Activated naive CD4-positive, alpha-beta T cell treated with anti-CD3 and anti-CD28 coated beads, Interleukin-2, amount 10 ng/mL, durations not matched to agents 7 days and 5 days (primary cell): ENCODE results near the gene NOX1.

ENCODE experiments used
- CTCF ChIA-PET: fragments of 350-600 bp; sonication (Branson Sonifier 250); formaldehyde crosslinking; loops from one replicate; lab custom pipeline; 2021; ENCODE audit warnings: antibody characterized with exemption; lab: Charles Lee
- DNase-seq: peaks from one replicate; pipeline ENCODE4 v3.0.0-alpha.2; 2020
- H3K27ac Mint-ChIP-seq: one replicate; pipeline ENCODE4 v1.8.0; 2021; ENCODE audit warnings: mild to moderate bottlenecking, moderate library complexity, mixed read lengths
- H3K27me3 Mint-ChIP-seq: one replicate; pipeline ENCODE4 v1.8.0; 2021; ENCODE audit warnings: mild to moderate bottlenecking, mixed read lengths
- H3K36me3 Mint-ChIP-seq: one replicate; pipeline ENCODE4 v1.8.0; 2021; ENCODE audit warnings: mixed read lengths
- H3K4me1 Mint-ChIP-seq: one replicate; pipeline ENCODE4 v1.8.0; 2021; ENCODE audit warnings: mixed read lengths
- H3K4me3 Mint-ChIP-seq: one replicate; pipeline ENCODE4 v1.8.0; 2021; ENCODE audit warnings: mild to moderate bottlenecking, moderate library complexity, mixed read lengths
- H3K9me3 Mint-ChIP-seq: one replicate; pipeline ENCODE4 v1.8.0; 2021; ENCODE audit warnings: mixed read lengths

Gene NOX1

DNA sequence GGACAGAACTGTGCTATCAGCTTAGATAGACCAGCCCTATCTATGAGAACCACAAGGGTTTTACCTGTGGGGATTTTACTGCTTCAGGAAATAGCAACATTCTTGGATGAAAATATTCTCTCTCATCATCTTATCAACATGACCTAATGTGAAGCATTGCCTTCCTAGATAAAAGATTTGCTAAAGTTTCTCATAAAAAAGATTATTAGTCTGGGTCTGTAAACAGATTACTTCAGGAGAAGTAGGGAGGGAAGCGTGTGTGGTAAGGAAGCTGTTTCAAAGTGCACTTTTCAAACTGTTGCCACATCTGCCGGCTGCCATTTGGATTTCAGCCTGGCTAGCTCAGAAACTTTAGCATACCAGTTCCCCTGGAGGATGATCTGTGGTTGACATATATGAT lies at the start of gene NOX1:
TSS of gene NOX1 (minus strand) at position 35 of the 400 bp plus-strand sequence. CDS start 220 bp downstream, outside the sequence.
- DNase-seq, result no peak
- no peaks in the 10 kb centered on the region for H3K9me3 Mint-ChIP-seq
- CTCF ChIA-PET, result no interaction called here
- peaks cover 4% of the 10 kb centered on the region for H3K27me3 Mint-ChIP-seq
- H3K4me1 Mint-ChIP-seq, result no peaks in the 10 kb centered on the region
- H3K27ac Mint-ChIP-seq, result no peak within 1 kb of the TSS
- no peaks in the 10 kb centered on the region for H3K36me3 Mint-ChIP-seq
- H3K4me3 Mint-ChIP-seq, result no peak within 1 kb of the TSS

DNA sequence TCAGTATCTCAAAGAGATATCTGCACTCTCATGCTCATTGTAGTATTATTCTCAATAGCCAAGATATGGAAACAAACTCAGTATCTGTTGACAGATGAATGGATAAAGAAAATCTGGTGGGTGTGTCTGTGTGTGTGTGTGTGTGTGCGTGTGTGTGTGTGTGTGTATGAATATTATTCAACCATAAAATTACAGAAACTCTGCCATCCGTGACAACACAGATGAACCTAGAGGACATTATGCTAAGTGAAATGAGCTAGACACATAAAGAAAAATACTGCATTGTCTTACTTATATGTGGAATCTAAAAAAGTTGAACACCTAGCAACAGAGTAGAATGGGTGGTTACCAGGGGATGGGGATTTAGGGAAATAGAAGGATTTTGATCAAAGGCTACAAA lies 41.4 kb upstream of the NOX1 start:
- no peak for DNase-seq
- no peaks in the 10 kb centered on the region for H3K9me3 Mint-ChIP-seq
- peaks cover 4% of the 10 kb centered on the region for H3K27me3 Mint-ChIP-seq
- no peaks in the 10 kb centered on the region for H3K4me1 Mint-ChIP-seq
- CTCF ChIA-PET, result interaction anchor here (0.6 kb wide), 1 partner anchor 14 kb away, joined by 3 read pairs; no protein-coding TSS in a partner anchor
- H3K36me3 Mint-ChIP-seq, result no peaks in the 10 kb centered on the region
- H3K4me3 Mint-ChIP-seq, result no peak overlapping the region
- H3K27ac Mint-ChIP-seq, result no peak overlapping the region

DNA sequence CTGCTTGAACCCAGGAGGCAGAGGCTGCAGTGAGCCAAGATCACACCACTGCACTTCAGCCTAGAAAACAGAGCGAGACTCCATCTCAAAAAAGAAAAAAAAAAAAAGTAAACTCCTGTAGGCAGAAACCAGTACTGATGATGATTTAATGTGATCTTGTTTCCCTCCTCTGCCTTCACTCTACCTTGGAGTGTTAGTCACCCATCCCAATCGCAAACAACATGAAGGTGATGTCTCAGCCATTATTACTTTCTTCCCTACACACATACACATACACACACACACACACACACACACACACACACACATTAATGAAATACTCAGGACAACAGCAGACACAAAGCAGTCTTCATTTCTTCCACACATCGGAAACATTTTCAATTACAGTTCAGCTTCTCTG lies 39.0 kb upstream of the NOX1 start:
- H3K36me3 Mint-ChIP-seq, result no peaks in the 10 kb centered on the region
- DNase-seq, result no peak
- no peak overlapping the region for H3K4me3 Mint-ChIP-seq
- H3K27me3 Mint-ChIP-seq, result peaks cover 4% of the 10 kb centered on the region
- H3K27ac Mint-ChIP-seq, result no peak overlapping the region
- H3K9me3 Mint-ChIP-seq, result no peaks in the 10 kb centered on the region
- no peaks in the 10 kb centered on the region for H3K4me1 Mint-ChIP-seq
- CTCF ChIA-PET, result no interaction called here

DNA sequence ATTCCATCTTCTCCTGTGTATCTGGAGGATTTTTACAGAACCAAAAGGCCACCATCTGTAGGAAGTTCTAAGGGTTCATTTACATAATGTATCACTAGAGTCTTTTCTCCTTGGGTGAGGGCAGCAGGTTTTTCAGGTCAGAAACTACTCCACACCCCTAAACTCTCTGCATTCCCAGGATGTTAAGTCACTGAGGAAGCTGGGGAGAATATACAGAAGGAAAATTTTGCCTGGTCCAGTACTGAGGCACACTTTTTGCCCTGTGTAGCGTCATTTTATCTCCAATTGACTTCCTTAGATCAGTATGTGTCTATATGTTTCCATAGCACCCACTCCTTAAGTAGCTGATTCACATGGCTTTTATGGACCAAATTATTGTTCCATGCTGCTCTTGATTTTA lies 37.6 kb upstream of the NOX1 start:
- no peaks in the 10 kb centered on the region for H3K36me3 Mint-ChIP-seq
- H3K4me3 Mint-ChIP-seq, result no peak overlapping the region
- CTCF ChIA-PET, result no interaction called here
- no peaks in the 10 kb centered on the region for H3K27me3 Mint-ChIP-seq
- no peaks in the 10 kb centered on the region for H3K9me3 Mint-ChIP-seq
- H3K27ac Mint-ChIP-seq, result no peak overlapping the region
- no peaks in the 10 kb centered on the region for H3K4me1 Mint-ChIP-seq
- no peak for DNase-seq

DNA sequence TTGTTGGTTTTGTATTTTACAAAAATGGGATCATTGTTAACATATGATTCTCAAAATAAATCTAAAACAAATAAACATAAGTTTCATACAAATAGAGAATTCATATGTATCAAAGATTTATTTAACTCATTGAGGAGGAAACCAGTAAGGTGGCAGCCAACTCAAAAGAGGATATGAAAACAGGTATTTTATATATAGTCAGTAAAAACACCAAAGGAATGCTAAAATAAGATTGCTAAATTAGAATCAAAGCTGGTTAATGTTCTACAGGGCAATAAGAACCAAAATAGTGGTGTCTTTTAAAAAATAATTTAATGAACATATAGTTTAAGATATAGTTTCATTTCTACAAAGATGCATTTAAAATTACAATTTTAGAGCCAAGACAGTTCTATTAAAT lies 31.5 kb upstream of the NOX1 start:
- Mint-ChIP-seq H3K36me3 (no peaks in the 10 kb centered on the region), H3K4me3 (no peak overlapping the region), H3K9me3 (no peaks in the 10 kb centered on the region), H3K27me3 (no peaks in the 10 kb centered on the region), H3K27ac (no peak overlapping the region), H3K4me1 (no peaks in the 10 kb centered on the region)
- no peak for DNase-seq
- CTCF ChIA-PET, result no interaction called here

DNA sequence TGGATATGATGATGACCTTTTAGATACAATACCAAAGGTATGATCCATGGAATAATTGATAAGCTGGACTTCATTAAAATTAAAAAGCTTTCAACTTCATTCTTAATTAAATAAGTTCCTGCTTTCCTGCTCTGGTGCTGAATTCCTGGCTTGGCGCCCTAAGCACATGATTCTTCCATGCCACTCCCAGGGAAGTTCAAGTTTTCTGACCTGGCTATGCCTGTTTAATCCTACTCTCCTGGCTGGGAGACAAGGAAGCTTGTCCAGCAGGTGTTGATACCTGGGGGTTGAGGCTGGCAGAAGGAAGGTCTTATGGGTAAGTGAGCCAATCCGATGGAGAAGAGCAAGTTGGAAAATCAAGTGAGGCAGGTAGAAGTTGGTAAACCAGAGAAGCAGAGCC lies 30.3 kb upstream of the NOX1 start:
- Mint-ChIP-seq H3K36me3 (no peaks in the 10 kb centered on the region), H3K4me3 (no peak overlapping the region), H3K27me3 (no peaks in the 10 kb centered on the region), H3K27ac (no peak overlapping the region), H3K9me3 (no peaks in the 10 kb centered on the region), H3K4me1 (no peaks in the 10 kb centered on the region)
- CTCF ChIA-PET, result no interaction called here
- DNase-seq, result no peak

DNA sequence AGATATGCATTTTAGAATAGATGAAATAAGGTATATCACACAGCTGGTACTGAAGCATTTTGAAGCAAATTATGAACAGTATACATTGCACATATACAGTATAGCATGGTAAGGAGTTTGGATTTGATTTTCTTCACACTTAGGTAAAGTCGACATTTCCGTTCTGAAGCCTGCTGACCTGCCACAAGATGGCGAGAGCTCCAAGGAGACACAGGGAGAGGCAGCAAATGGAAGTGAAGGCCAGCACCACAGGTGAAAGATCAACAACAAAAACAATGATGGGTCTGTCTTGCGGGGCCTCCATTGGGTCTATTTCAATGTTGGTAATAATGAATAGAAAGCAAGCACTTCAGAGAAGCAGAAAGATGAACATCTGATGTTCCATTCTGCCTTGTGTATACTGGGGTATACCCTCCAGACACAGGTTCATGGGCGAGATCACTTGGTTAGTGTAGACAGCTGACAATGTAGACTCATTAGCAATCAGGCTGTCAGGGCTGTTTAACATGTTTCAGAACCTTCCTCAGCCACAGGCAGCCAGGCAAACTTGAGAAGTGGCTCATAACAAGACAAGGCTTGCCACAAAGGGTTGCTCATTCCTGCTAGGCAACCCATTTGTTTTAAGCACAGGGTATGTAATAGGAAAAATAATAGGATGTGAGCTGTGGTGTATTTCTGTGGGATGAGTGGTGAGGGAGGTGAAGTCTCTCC lies 21.4 kb upstream of the NOX1 start:
- no peak overlapping the region for H3K27ac Mint-ChIP-seq
- CTCF ChIA-PET, result interaction anchor here (0.6 kb wide), 1 partner anchor 164 kb away, joined by 3 read pairs; no protein-coding TSS in a partner anchor

DNA sequence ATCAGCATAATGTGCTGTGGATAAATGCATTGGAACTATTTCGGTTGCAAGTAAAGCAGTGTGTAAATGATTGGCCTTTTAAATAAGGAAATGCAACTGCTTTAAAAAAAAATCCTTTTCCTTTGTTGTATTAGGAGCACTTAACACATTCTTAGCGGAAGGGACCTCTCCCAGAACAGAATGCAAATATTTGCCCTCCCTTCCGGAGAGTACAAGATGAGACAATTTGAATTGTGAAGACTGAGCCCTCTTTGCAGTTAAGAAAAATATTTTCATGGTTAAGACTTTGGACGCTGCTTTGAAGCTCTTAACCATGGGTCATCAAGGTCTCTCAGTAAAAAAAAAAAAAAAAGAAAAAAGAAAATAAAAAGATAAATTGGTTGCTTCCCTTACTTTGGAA lies 9.5 kb upstream of the NOX1 start:
- Mint-ChIP-seq H3K9me3 (no peaks in the 10 kb centered on the region), H3K4me1 (peaks cover 3% of the 10 kb centered on the region), H3K36me3 (no peaks in the 10 kb centered on the region), H3K4me3 (no peak overlapping the region), H3K27me3 (peaks cover 3% of the 10 kb centered on the region), H3K27ac (no peak overlapping the region)
- CTCF ChIA-PET, result no interaction called here
- no peak for DNase-seq

More for the DNA sequence above, 21.4 kb upstream of the NOX1 start:
- H3K27me3 Mint-ChIP-seq, result no peaks in the 10 kb centered on the region
- no peak overlapping the region for H3K4me3 Mint-ChIP-seq
- no peaks in the 10 kb centered on the region for H3K36me3 Mint-ChIP-seq
- no peaks in the 10 kb centered on the region for H3K9me3 Mint-ChIP-seq
- peak; percentile 36 for DNase-seq
- no peaks in the 10 kb centered on the region for H3K4me1 Mint-ChIP-seq

DNA sequence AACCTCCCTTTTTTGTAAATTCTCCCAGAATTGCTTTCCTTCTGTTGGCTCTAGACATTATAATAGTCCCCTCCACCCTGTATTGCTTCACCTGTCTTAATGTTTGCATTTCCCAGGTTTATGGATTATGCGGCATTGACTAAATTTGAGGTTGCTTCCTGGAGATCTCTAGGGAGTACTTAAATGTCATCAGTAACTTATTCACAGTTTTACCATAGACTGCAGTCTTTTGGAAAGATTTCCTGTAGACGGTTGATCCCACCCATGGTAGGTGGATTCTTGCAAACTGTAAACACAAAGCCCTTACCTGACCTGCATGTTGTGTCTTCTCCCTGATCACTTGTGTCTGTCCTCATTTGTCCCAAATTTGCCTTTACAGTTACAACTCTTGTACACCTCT lies 6.2 kb upstream of the NOX1 start:
- H3K36me3 Mint-ChIP-seq, result no peaks in the 10 kb centered on the region
- H3K4me3 Mint-ChIP-seq, result no peak overlapping the region
- H3K27ac Mint-ChIP-seq, result no peak overlapping the region
- no peak for DNase-seq
- peaks cover 3% of the 10 kb centered on the region for H3K4me1 Mint-ChIP-seq
- CTCF ChIA-PET, result no interaction called here
- H3K27me3 Mint-ChIP-seq, result no peaks in the 10 kb centered on the region
- no peaks in the 10 kb centered on the region for H3K9me3 Mint-ChIP-seq

DNA sequence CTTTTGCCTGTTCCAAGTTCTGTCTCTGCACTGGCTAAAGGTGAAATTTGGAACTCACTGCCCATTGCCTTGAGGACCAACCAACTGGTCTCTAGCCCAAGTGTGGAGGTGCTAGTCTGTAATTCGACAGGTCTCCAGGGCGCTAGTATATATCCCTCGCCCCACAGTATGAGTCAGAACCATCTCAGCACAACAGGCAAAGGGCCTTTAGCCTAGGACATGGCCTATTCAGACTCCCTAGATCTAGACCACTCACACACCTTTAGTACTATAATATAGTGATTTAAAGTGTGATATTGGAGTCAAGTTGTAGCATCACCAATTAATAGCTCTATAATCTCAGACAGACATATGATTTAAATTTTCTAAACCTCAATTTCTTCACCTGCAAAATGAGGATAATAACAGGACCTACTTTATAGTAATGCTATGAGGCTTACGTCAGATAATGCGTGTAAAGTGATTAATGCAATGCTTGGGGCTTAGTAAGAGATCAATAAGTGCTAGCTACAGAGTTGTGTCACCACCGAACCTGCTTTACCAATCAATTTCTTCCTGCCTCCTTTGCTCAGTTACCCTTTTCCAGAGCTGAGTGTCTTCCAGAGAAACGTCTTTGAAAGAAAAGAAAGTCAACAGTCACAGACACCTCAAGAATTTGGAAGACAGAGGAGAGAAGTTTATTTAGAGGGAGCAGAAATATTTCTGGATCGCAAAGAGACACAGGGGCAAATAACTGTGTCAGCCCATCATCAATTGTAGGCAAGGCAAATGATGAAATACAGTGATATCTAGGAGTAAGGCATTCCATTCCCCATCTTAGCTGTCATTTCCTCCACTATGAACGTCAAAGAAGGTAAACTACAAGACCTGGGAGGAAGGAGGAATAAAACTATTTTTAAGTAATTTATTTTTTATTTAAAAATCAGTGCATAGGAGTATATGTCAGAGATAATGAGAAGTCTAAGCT lies 2.3 kb downstream of the NOX1 start:
- H3K4me1 Mint-ChIP-seq, result no peaks in the 10 kb centered on the region
- H3K9me3 Mint-ChIP-seq, result no peaks in the 10 kb centered on the region
- H3K27ac Mint-ChIP-seq, result no peak overlapping the region
- no peak for DNase-seq
- CTCF ChIA-PET, result interaction anchor here (0.7 kb wide), 1 partner anchor 10 kb away, joined by 3 read pairs; no protein-coding TSS in a partner anchor
- peaks cover 7% of the 10 kb centered on the region for H3K27me3 Mint-ChIP-seq
- H3K4me3 Mint-ChIP-seq, result no peak overlapping the region
- H3K36me3 Mint-ChIP-seq, result no peaks in the 10 kb centered on the region

DNA sequence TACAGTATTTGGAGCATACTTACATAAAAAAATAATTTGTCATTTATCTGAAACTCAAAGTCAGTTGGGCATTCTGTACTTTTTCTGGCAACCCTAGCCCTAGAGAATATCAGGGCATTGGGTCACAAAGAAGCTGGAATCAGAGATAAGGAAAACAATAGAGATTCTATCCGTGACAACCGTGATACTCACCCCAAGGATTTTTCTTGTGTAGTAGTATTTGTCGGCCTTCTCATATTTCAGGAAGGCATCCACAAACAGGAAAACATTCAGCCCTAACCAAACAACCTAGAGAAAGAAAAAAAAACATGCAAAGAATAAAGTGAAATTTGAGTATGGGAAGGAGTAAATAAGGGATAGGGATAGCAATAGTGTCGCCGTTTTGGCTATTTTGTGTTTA lies 3.6 kb downstream of the NOX1 start:
- no peak overlapping the region for H3K4me3 Mint-ChIP-seq
- CTCF ChIA-PET, result no interaction called here
- no peaks in the 10 kb centered on the region for H3K9me3 Mint-ChIP-seq
- no peaks in the 10 kb centered on the region for H3K4me1 Mint-ChIP-seq
- H3K27me3 Mint-ChIP-seq, result peaks cover 7% of the 10 kb centered on the region
- H3K27ac Mint-ChIP-seq, result no peak overlapping the region
- no peak for DNase-seq
- no peaks in the 10 kb centered on the region for H3K36me3 Mint-ChIP-seq

DNA sequence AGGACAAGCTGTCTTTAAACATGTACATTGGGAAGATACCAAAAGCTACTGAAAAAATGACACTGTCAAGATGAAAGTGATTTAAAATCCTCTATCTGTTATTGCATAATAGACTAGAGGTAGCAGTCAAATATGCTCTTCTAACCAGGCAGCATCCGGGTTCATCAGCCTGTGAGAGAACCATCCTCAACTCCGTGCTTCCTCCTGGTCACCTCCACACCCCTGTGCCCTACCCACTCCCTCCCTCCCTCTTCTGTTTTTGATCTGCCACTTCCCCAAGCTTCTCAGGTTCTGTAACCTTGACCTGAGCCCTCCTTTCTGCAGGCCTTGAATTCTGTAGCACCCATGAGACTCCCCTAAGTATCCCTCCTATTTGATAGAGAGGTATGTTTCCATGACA lies 5.9 kb downstream of the NOX1 start:
- Mint-ChIP-seq H3K4me1 (no peaks in the 10 kb centered on the region), H3K9me3 (no peaks in the 10 kb centered on the region), H3K36me3 (no peaks in the 10 kb centered on the region), H3K27ac (no peak overlapping the region), H3K4me3 (no peak overlapping the region), H3K27me3 (peaks cover 7% of the 10 kb centered on the region)
- no peak for DNase-seq
- CTCF ChIA-PET, result no interaction called here

DNA sequence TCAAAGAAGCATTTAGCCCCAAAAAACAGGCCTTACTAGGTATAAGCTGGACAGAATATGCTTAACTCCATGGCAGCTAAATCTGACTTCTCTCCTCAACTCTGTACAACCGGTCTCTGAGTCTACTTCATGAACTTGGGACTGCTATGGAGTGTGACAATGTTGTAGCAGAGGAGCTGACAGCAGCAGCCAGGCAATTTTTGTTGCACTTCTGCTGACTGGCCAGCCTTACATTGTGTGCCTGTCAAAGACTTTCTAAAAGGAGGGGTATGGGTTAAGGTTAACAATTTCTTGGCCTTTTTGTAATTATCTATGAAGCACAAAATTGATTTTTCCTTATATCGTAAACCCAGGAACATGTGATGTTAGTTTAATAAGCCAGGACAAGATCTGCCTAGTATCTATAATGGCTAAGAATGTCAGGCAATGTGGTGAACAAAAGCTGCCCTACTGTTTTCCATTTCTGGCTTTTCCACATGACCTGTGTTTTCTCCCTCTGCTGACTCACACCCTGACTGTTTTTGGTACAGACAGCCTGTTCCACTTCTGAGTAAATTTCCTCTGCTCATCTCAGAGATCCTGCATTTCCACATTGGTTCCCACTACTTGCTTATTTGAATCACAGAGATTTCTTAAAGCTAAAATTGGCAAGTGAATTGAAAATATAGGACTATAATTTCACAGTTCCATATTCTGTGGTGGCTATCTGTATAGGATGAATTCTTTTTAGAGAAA lies 9.3 kb downstream of the NOX1 start:
- DNase-seq, result no peak
- Mint-ChIP-seq H3K4me1 (no peaks in the 10 kb centered on the region), H3K27ac (no peak overlapping the region), H3K36me3 (no peaks in the 10 kb centered on the region), H3K27me3 (peaks cover 3% of the 10 kb centered on the region), H3K4me3 (no peak overlapping the region), H3K9me3 (no peaks in the 10 kb centered on the region)
- CTCF ChIA-PET, result interaction anchor here (0.9 kb wide), 1 partner anchor 9 kb away, joined by 3 read pairs; no protein-coding TSS in a partner anchor

DNA sequence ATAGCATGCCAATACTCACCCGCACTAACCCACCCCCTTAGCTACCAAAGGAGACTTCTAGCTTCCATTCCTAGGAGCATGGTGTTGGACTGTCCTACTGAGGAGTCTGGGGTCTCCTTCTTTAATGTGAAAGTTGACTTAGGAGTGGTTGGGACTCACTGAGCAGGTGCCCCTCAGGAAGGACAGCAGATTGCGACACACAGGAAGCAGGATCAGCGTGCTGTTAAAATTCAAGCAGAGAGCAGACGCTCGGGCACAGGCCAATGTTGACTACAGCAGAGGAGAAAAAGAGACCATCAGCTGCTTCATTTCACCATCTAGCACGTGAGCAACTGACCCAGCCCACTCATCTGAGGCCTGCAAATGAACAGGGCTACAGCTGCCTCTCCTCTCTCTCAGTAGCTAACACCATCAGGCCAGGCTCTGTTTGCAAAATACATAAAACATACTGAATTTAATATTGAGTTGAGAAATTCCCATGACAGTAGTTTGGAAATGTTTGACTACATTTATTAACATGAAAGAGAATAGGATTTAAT lies 10.8 kb downstream of the NOX1 start:
- Mint-ChIP-seq H3K4me1 (no peaks in the 10 kb centered on the region), H3K9me3 (no peaks in the 10 kb centered on the region), H3K27me3 (peaks cover 3% of the 10 kb centered on the region), H3K4me3 (no peak overlapping the region), H3K27ac (no peak overlapping the region), H3K36me3 (no peaks in the 10 kb centered on the region)
- CTCF ChIA-PET, result no interaction called here
- no peak for DNase-seq
